CD4-positive, alpha-beta T cell (primary cell): ENCODE measurements around the gene FOXC1. TPM values are rescaled to one million over a fixed set of nuclear protein-coding genes. Genes with fewer than 3 reads are reported as not detected.

ENCODE experiments used
- ATAC-seq: fragments of 200-7000 bp; cut with Tn5 transposase; one replicate; pipeline ENCODE4 v1.10.0; 2022; ENCODE audit warnings: mild to moderate bottlenecking; ENCODE audit not compliant: poor library complexity
- CTCF ChIA-PET: fragments of 350-600 bp; sonication (Branson Sonifier 250); formaldehyde crosslinking; loops from one replicate; lab custom pipeline; 2021; ENCODE audit warnings: antibody characterized with exemption, inconsistent platforms; lab: Charles Lee
- POLR2A ChIA-PET: fragments of 350-600 bp; sonication (Branson Sonifier 250); formaldehyde crosslinking; loops from one replicate; lab custom pipeline; 2021; ENCODE audit warnings: antibody characterized with exemption, inconsistent platforms; lab: Charles Lee
- DNase-seq, 14 experiments: peaks; one replicate each; pipeline ENCODE4 v3.0.0-alpha.2; 2013 to 2020; ENCODE audit warnings: mixed read lengths in 2 of 14
- H3K27ac ChIP-seq, 2 donors: one replicate each; pipeline versions ENCODE4 v1.5.1 to v1.7.0; 2013; ENCODE audit warnings: low read length in 2 of 2, low read depth in 1 of 2, mild to moderate bottlenecking in 1 of 2
- H3K27me3 ChIP-seq, 2 experiments: 1 replicate in 1 of 2; 2 replicates in 1 of 2; pipeline versions ENCODE4 v1.6.1 to v1.7.0; 2013; ENCODE audit warnings: low read length in 2 of 2, control low read depth in 1 of 2, mild to moderate bottlenecking in 1 of 2, moderate library complexity in 1 of 2; ENCODE audit not compliant: insufficient read depth in 2 of 2, control insufficient read depth in 1 of 2
- H3K36me3 ChIP-seq: one replicate; pipeline ENCODE4 v1.6.1; 2013; ENCODE audit warnings: low read length, control low read depth; ENCODE audit not compliant: insufficient read depth
- H3K4me1 ChIP-seq: one replicate; pipeline ENCODE4 v1.6.1; 2013; ENCODE audit warnings: low read length, control low read depth; ENCODE audit not compliant: insufficient read depth
- H3K4me3 ChIP-seq: one replicate; pipeline ENCODE4 v1.5.1; 2013; ENCODE audit warnings: mild to moderate bottlenecking, low read length, moderate library complexity
- H3K9me3 ChIP-seq, 2 experiments: 1 replicate in 1 of 2; 2 replicates in 1 of 2; pipeline versions ENCODE4 v1.6.1 to v1.7.0; 2013; ENCODE audit warnings: low read length in 2 of 2, mild to moderate bottlenecking in 2 of 2, control low read depth in 1 of 2, moderate library complexity in 1 of 2; ENCODE audit not compliant: control insufficient read depth in 1 of 2, insufficient read depth in 1 of 2
- H3K27ac Mint-ChIP-seq: one replicate; pipeline ENCODE4 v1.8.0; 2020; ENCODE audit warnings: mixed read lengths
- H3K27me3 Mint-ChIP-seq: one replicate; pipeline ENCODE4 v1.8.0; 2021; ENCODE audit warnings: mixed read lengths
- H3K36me3 Mint-ChIP-seq: one replicate; pipeline ENCODE4 v1.8.0; 2021; ENCODE audit warnings: low read depth, mixed read lengths
- H3K4me1 Mint-ChIP-seq: one replicate; pipeline ENCODE4 v1.8.0; 2021; ENCODE audit warnings: low read depth, mixed read lengths
- H3K4me3 Mint-ChIP-seq: one replicate; pipeline ENCODE4 v1.8.0; 2020; ENCODE audit warnings: mild to moderate bottlenecking, mixed read lengths
- H3K9me3 Mint-ChIP-seq: one replicate; pipeline ENCODE4 v1.8.0; 2020; ENCODE audit warnings: mixed read lengths
- intact Hi-C, 2 experiments: fragments of 100-400 bp; cut with DNase I in 1 of 2; cut with micrococcal nuclease in 1 of 2; formaldehyde crosslinking; loops; one replicate each; pipeline versions ENCODE4 v1.15.1 to v1.9.0; 2023 to 2025; cut with DNase I, micrococcal nuclease
- total RNA-seq, 174 experiments: library from RNA in 2 of 174; stranded (reverse) in 2 of 174; gene quantifications; one replicate each; pipeline ENCODE4 v1.2.3 and lab custom pipeline; 2021 to 2026
- TF ChIP-seq, protein P1 (sequence below): fragments of 200-600 bp; IDR thresholded peaks from one replicate; pipeline ENCODE4 v1.8.0; 2022; ENCODE audit warnings: antibody characterized with exemption, mild to moderate bottlenecking

Gene FOXC1
- total RNA-seq, 2 experiments from 2014 or later: not detected

- no peak for DNase-seq
- intact Hi-C loops: no loop called here
- ChIA-PET CTCF (no interaction called here), POLR2A (no interaction called here)
- TF ChIP-seq, protein P1, sequence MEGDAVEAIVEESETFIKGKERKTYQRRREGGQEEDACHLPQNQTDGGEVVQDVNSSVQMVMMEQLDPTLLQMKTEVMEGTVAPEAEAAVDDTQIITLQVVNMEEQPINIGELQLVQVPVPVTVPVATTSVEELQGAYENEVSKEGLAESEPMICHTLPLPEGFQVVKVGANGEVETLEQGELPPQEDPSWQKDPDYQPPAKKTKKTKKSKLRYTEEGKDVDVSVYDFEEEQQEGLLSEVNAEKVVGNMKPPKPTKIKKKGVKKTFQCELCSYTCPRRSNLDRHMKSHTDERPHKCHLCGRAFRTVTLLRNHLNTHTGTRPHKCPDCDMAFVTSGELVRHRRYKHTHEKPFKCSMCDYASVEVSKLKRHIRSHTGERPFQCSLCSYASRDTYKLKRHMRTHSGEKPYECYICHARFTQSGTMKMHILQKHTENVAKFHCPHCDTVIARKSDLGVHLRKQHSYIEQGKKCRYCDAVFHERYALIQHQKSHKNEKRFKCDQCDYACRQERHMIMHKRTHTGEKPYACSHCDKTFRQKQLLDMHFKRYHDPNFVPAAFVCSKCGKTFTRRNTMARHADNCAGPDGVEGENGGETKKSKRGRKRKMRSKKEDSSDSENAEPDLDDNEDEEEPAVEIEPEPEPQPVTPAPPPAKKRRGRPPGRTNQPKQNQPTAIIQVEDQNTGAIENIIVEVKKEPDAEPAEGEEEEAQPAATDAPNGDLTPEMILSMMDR: no peak
- Histone ChIP-seq H3K9me3 (no peaks in the 10 kb centered on the region), H3K4me1 (no peaks in the 10 kb centered on the region), H3K27me3 (peaks cover 0 to 5% of the 10 kb centered on the region in 2 experiments), H3K36me3 (no peaks in the 10 kb centered on the region), H3K4me3 (no peak overlapping the region), H3K27ac (no peak overlapping the region)
- Mint-ChIP-seq H3K27ac (no peak overlapping the region), H3K9me3 (no peaks in the 10 kb centered on the region), H3K4me3 (no peak overlapping the region), H3K4me1 (no peaks in the 10 kb centered on the region), H3K27me3 (peaks cover 4% of the 10 kb centered on the region), H3K36me3 (no peaks in the 10 kb centered on the region)
- ATAC-seq: no peak
Observed at GRCh38 chr6:1577146-1577680, 32.5 kb upstream of the FOXC1 start.

DNA sequence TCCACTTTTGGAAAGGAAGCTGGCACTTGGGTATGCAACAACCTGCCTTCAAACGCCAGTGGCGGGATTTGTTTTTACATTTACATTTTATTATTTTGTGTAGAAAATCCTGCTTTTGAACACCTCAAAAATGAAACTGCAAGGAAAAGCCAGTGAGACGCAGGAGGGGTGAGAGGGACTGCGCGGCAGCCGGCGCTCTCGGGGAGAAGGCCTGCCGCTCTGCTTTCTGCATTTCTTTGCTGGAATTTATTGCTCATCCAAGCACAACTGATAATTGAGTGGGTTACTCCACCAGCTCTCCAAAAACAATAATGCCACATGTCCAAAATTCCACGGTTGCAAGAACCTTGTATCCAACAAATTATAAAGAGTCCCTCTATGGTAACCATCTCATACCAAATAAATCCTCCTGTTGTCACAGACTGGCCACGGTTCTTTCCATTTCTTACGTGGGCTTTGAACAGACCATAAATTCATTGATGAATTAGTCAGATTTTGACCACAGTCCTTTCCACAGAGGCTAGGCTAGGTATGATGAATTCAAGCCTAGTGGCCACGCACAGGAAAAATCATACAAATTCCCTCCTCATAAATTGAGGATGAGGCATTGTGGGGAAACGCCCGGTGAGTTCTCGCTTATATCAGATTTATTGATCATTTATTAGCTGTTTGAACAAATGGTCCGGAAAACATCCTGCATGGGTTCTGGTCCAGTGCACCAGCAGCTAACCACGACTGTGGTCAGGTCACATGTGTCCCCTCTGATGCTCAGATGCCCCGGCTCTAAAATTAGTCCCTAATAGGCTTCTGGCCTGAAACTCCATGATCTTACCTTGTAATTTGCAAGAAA, 31.6 kb upstream of the FOXC1 start:
- ChIA-PET CTCF (no interaction called here), POLR2A (no interaction called here)
- H3K27me3 Mint-ChIP-seq: peaks cover 4% of the 10 kb centered on the region
- Histone ChIP-seq H3K27ac (no peak overlapping the region), H3K4me1 (no peaks in the 10 kb centered on the region), H3K9me3 (no peaks in the 10 kb centered on the region), H3K36me3 (no peaks in the 10 kb centered on the region), H3K27me3 (peaks cover 0 to 3% of the 10 kb centered on the region in 2 experiments), H3K4me3 (no peak overlapping the region)
- no peaks in the 10 kb centered on the region for H3K36me3 Mint-ChIP-seq
- intact Hi-C loops: no loop called here
- TF ChIP-seq, protein P1: no peak
- H3K4me1 Mint-ChIP-seq: no peaks in the 10 kb centered on the region
- no peak overlapping the region for H3K27ac Mint-ChIP-seq
- DNase-seq: no peak
- H3K9me3 Mint-ChIP-seq: no peaks in the 10 kb centered on the region
- no peak for ATAC-seq
- H3K4me3 Mint-ChIP-seq: no peak overlapping the region

DNA sequence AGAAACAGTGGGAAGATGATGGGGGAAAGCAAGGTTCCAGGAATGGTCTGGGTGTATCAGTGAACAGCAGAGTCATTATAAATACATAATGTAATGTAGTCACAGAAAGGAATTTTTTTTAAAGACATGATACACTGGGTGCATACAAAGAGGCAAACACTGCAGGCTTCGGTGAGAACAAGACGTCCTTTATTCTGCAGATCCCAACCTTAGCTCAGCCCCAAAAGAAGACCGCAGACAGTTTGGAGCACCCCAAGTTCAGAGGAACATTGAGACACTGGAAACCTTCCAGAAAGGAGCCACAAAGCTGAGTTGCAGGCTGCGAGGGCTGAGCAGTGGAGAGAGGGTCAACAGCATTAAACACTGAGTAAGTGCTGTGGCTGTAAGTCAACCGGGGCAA, 30.6 kb upstream of the FOXC1 start:
- ChIA-PET CTCF (no interaction called here), POLR2A (no interaction called here)
- no peak overlapping the region for H3K27ac ChIP-seq
- ATAC-seq (no peak), DNase-seq (no peak)
- Mint-ChIP-seq H3K4me1 (no peaks in the 10 kb centered on the region), H3K36me3 (no peaks in the 10 kb centered on the region), H3K27ac (no peak overlapping the region), H3K4me3 (no peak overlapping the region), H3K27me3 (peaks cover 4% of the 10 kb centered on the region), H3K9me3 (no peaks in the 10 kb centered on the region)
- no peaks in the 10 kb centered on the region for H3K36me3 ChIP-seq
- no peak overlapping the region for H3K4me3 ChIP-seq
- no peaks in the 10 kb centered on the region for H3K4me1 ChIP-seq
- no peaks in the 10 kb centered on the region for H3K27me3 ChIP-seq
- intact Hi-C loops: no loop called here
- TF ChIP-seq, protein P1: no peak
- no peaks in the 10 kb centered on the region for H3K9me3 ChIP-seq
